GM10248 (cell line): ENCODE results near the gene GMCL2.

Experiments used
- CTCF ChIA-PET: fragments of 300-600 bp; sonication (Branson Sonifier 250); formaldehyde crosslinking; extraction: SDS; loops from one replicate; lab custom pipeline; 2021; ENCODE audit warnings: antibody characterized with exemption; lab: Yijun Ruan, JAX
- POLR2A ChIA-PET: fragments of 350-650 bp; sonication (Branson Sonifier 250); formaldehyde crosslinking; extraction: SDS; loops from one replicate; lab custom pipeline; 2020; ENCODE audit warnings: antibody characterized with exemption; lab: Yijun Ruan, JAX
- DNase-seq: peaks from one replicate; pipeline ENCODE4 v3.0.0; 2012; ENCODE audit errors: extremely low spot score
- TF ChIP-seq, protein P1 (sequence below): IDR thresholded peaks from 2 replicates; pipeline ENCODE4 v1.5.1; 2012; ENCODE audit warnings: mild to moderate bottlenecking, low read depth; ENCODE audit errors: extremely low read depth, missing control alignments, control extremely low read depth

The GMCL2 gene

DNA sequence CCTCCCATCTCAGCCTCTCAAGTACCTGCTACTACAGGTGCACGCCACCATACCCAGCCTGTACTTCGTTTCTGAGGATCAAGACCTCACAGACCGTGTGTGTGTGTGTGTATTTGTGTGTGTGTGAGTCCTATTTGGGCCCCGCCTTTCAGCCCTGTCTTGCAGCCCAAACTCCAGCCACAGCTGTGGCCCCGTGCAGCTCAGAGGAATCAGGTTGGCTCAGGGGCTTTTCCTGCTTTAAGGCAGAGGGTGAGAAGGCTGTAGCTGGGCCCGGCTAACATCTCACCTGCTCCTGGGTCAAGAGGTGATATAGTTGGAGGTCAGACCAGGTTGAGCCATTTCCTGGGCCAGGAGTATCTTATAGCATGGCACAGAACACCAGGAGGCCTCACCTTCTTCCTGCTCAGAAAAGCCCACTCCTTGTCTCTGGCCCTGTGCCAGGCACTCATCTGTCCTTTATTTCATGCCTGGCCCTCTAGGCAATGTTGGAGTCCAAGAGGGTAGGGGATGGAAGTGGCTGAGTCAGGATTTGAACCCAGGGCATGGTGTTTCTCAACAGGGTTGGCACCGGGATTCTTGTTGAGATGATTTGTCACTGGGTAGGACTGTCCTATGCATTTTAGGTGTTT, 47.1 kb upstream of the GMCL2 start:
- POLR2A ChIA-PET: interaction anchor here (1.0 kb wide), 1 partner anchor 30 kb away, joined by 4 read pairs; the partner anchor contains the start of gene HNRNPAB
- CTCF ChIA-PET: interaction anchor here (0.6 to 1.6 kb wide), 22 partner anchors 8 to 1447 kb away, joined by 3 to 18 read pairs (median 4); partner anchors contain the start of genes CBY3 and HNRNPAB
- DNase-seq: no peak
- TF ChIP-seq, protein P1, sequence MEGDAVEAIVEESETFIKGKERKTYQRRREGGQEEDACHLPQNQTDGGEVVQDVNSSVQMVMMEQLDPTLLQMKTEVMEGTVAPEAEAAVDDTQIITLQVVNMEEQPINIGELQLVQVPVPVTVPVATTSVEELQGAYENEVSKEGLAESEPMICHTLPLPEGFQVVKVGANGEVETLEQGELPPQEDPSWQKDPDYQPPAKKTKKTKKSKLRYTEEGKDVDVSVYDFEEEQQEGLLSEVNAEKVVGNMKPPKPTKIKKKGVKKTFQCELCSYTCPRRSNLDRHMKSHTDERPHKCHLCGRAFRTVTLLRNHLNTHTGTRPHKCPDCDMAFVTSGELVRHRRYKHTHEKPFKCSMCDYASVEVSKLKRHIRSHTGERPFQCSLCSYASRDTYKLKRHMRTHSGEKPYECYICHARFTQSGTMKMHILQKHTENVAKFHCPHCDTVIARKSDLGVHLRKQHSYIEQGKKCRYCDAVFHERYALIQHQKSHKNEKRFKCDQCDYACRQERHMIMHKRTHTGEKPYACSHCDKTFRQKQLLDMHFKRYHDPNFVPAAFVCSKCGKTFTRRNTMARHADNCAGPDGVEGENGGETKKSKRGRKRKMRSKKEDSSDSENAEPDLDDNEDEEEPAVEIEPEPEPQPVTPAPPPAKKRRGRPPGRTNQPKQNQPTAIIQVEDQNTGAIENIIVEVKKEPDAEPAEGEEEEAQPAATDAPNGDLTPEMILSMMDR: no peak

GRCh38 chr5:178232920-178233429, 45.8 kb upstream of the GMCL2 start:
- TF ChIP-seq, protein P1: no peak
- ChIA-PET CTCF (interaction anchor here (1.1 to 1.5 kb wide), 2 partner anchors 27 to 36 kb away, joined by 3 to 4 read pairs; no protein-coding TSS in a partner anchor), POLR2A (interaction anchor here (0.9 kb wide), 1 partner anchor 29 kb away, joined by 5 read pairs; the partner anchor contains the start of gene HNRNPAB)
- no peak for DNase-seq

GRCh38 chr5:178232124-178232919, 45.2 kb upstream of the GMCL2 start, which contains the start of gene PHYKPL:
PHYKPL (minus strand) TSS chr5:178232802; CDS start chr5:178232550, 252 bp downstream.
- ChIA-PET POLR2A (interaction anchor here (0.9 kb wide), 1 partner anchor 28 kb away, joined by 5 read pairs; the partner anchor contains the start of gene HNRNPAB), CTCF (interaction anchor here (1.0 to 1.5 kb wide), 3 partner anchors 18 to 35 kb away, joined by 3 to 4 read pairs (median 3); no protein-coding TSS in a partner anchor)

GRCh38 chr5:178231539-178232123, 44.5 kb upstream of the GMCL2 start:
- DNase-seq: no peak
- ChIA-PET POLR2A (interaction anchor here (0.8 to 1.5 kb wide), 3 partner anchors 10 to 27 kb away, joined by 3 to 5 read pairs (median 5); partner anchors contain the start of gene HNRNPAB), CTCF (interaction anchor here (1.0 kb wide), 1 partner anchor 17 kb away, joined by 3 read pairs; no protein-coding TSS in a partner anchor)
- TF ChIP-seq, protein P1: no peak

More at GRCh38 chr5:178232124-178232919, 45.2 kb upstream of the GMCL2 start, which contains the start of gene PHYKPL:
- peak; percentile 81 for DNase-seq
- TF ChIP-seq, protein P1: no peak

DNA sequence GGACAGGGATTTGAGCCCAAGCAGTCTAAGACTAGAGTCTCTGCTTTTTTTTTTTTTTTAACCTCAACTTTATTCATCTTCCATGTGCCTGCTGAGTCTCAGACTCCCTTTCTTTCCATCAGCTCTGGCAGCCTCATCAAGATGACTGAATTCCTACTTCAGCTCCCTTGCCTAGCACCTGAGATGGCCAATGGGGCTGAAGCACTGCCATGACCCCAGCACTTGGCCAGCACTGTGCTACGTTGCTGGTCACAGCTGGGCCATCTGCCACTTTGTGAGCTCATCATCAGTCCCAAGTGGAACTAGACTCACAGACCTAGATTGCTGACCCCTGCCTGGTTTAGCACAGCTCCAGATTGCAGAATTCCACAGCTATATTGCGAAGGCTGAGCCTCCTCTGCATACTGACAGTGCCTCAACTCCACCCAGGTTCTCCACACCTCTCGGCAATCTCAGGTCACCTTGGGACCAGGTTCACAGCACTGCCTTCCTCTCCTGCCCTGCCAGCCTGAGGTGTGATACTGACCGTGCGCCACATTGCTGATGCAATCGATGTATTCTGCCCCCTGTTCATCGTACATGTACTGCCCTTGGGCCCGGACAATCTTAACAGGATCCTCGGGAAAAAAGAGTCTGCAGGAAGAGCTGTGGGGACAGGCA, 43.8 kb upstream of the GMCL2 start:
- POLR2A ChIA-PET: interaction anchor here (0.5 to 1.5 kb wide), 3 partner anchors 10 to 15 kb away, joined by 3 to 5 read pairs (median 4); no protein-coding TSS in a partner anchor
- TF ChIP-seq, protein P1: no peak
- DNase-seq: no peak
- CTCF ChIA-PET: interaction anchor here (1.0 to 1.5 kb wide), 3 partner anchors 10 to 49 kb away, joined by 3 to 4 read pairs (median 3); no protein-coding TSS in a partner anchor
